HCT116 (cell line): ENCODE data around the gene IGSF6.
"Not testable (repeated sequence)": the region's sequence is repeated elsewhere in the genome, so short reads cannot be mapped to it uniquely, and the experiment has no call there.

Experiments
- CTCF ChIP-seq, 3 experiments: fragments of 200-600 bp in 1 of 3; sonication (generic) in 1 of 3; IDR thresholded peaks in 2 of 3; conservative IDR thresholded peaks in 1 of 3; 2 replicates each; pipeline ENCODE4 v1.5.1; 2012 to 2017; ENCODE audit warnings: low read depth in 2 of 3, low read length in 2 of 3, antibody characterized with exemption in 1 of 3, borderline replicate concordance in 1 of 3, control low read depth in 1 of 3, mild to moderate bottlenecking in 1 of 3, mixed read lengths in 1 of 3, mixed run types in 1 of 3, moderate library complexity in 1 of 3; ENCODE audit not compliant: insufficient read depth in 1 of 3
- EGR1 ChIP-seq: IDR thresholded peaks from 2 replicates; pipeline ENCODE4 v1.6.1; 2012; ENCODE audit warnings: low read depth
- EZH2 ChIP-seq: fragments of 200-600 bp; sonication (generic); IDR thresholded peaks from 2 replicates; pipeline ENCODE4 v1.6.1; 2017; ENCODE audit warnings: antibody characterized with exemption, mixed run types
- EZH2phosphoT487 ChIP-seq: fragments of 200-600 bp; IDR thresholded peaks from 2 replicates; pipeline ENCODE4 v1.6.1; 2018; ENCODE audit warnings: antibody characterized with exemption, borderline replicate concordance
- MAX ChIP-seq: IDR thresholded peaks from 2 replicates; pipeline ENCODE4 v1.6.1; 2012
- POLR2A ChIP-seq: IDR thresholded peaks from 2 replicates; pipeline ENCODE4 v1.7.0; 2011; ENCODE audit warnings: borderline replicate concordance; ENCODE audit not compliant: insufficient read depth, insufficient read length; ENCODE audit errors: extremely low read depth
- POLR2AphosphoS5 ChIP-seq: IDR thresholded peaks from 2 replicates; pipeline ENCODE4 v1.6.1; 2011; ENCODE audit warnings: mild to moderate bottlenecking, low read depth, low read length, moderate library complexity
- SIN3A ChIP-seq: IDR thresholded peaks from 2 replicates; pipeline ENCODE4 v1.6.1; 2012; ENCODE audit warnings: low read depth
- SRF ChIP-seq: IDR thresholded peaks from 2 replicates; pipeline ENCODE4 v1.6.1; 2012; ENCODE audit warnings: low read depth
- TCF7L2 ChIP-seq: IDR thresholded peaks from 2 replicates; pipeline ENCODE4 v1.7.0; 2011; ENCODE audit warnings: borderline replicate concordance, inconsistent platforms; ENCODE audit not compliant: insufficient read depth, insufficient read length; ENCODE audit errors: extremely low read depth
- ZNF274 ChIP-seq: fragments of 200-500 bp; sonication (Bioruptor generic); IDR thresholded peaks from 2 replicates; pipeline ENCODE4 v1.6.1; 2014; ENCODE audit warnings: mild to moderate bottlenecking, low read depth, low read length, inconsistent platforms

- TF ChIP-seq ZNF274; EZH2phosphoT487; CTCF (IDR thresholded peaks at IDR 0.05 in 2 of 3, conservative IDR thresholded peaks at IDR 0.05 in 1 of 3; ENCODE audit: borderline replicate concordance in 1 of 3, insufficient read depth in 1 of 3, low read depth in 2 of 3, low read length in 2 of 3); POLR2AphosphoS5; POLR2A; TCF7L2; SIN3A; EGR1; MAX; SRF; EZH2: not testable (repeated sequence)
Observed at GRCh38 chr16:21605848-21606247, 46.6 kb downstream of the IGSF6 start.
